Measurements from ENCODE around the gene SEMA6B. TPM values are rescaled to one million over a fixed set of nuclear protein-coding genes. Genes with fewer than 3 reads are reported as not detected.
A peak's percentile ranks its signal among the peaks of the same experiment; 100 is the strongest.

SEMA6B gene
- total and polyA plus RNA-seq, 7 donors, result 2.3 to 11.7 (median 7.1) TPM

DNA sequence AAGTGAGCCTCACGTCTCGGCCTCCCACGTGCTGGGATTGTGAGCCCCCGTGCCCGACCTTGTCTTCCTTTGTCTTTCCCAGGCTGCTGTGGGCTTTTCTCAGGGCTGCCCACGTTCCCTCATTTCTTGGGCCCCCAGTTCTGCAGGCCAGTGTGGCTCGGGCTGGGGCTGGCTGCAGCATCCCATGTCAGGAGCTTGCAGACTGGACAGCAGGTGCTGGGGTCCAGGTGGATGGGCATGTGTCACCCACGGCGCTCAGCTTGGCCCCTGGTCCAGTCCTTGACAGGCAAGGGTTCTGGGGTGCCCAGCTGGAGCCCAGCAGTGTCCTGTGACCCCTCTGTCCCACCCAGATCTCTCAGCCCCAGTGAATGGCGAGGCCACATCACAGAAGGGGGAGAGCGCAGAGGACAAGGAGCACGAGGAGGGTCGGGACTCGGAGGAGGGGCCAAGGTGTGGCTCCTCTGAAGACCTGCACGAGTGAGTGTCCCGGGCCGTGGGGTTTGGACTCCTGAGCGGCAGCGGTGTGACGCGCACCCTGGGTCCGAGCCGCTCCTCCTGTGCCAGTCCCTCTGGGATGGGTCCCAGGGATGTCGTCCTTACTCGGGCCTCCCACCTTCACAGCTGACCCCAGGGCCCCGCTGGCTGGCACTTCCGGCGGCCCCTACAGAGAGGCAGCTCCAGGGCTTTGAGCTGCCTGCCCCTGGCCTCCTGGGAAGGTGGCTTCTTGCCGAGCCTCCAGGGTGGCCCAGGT, 58.5 kb downstream of the SEMA6B start:
- intact Hi-C loops (cut with DNase I), result no loop called here
- H3K36me3 ChIP-seq (ENCODE audit: insufficient read depth in 1 of 2, low read depth in 1 of 2), result peaks cover 0 to 94% of the 10 kb centered on the region in 2 donors
- H3K27me3 ChIP-seq (ENCODE audit: insufficient read depth in 3 of 3, low read length in 2 of 3), result no peaks in the 10 kb centered on the region
- ATAC-seq (peak in 3 of 4 donors; percentile 2 to 6 (median 5)), DNase-seq (peak in 1 of 2 donors; percentile 60)
- 83 to 93% (median 84%) methylated on average over 25 to 29 of the region's 29 CpGs for WGBS, 3 donors
- peaks cover 8% of the 10 kb centered on the region for H3K4me1 ChIP-seq
- no peaks in the 10 kb centered on the region for H3K9me3 ChIP-seq
- H3K27ac ChIP-seq, result no peak overlapping the region
- H3K4me3 ChIP-seq, result no peak overlapping the region
- TF ChIP-seq, protein P1, sequence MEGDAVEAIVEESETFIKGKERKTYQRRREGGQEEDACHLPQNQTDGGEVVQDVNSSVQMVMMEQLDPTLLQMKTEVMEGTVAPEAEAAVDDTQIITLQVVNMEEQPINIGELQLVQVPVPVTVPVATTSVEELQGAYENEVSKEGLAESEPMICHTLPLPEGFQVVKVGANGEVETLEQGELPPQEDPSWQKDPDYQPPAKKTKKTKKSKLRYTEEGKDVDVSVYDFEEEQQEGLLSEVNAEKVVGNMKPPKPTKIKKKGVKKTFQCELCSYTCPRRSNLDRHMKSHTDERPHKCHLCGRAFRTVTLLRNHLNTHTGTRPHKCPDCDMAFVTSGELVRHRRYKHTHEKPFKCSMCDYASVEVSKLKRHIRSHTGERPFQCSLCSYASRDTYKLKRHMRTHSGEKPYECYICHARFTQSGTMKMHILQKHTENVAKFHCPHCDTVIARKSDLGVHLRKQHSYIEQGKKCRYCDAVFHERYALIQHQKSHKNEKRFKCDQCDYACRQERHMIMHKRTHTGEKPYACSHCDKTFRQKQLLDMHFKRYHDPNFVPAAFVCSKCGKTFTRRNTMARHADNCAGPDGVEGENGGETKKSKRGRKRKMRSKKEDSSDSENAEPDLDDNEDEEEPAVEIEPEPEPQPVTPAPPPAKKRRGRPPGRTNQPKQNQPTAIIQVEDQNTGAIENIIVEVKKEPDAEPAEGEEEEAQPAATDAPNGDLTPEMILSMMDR (IDR thresholded peaks at IDR 0.05), result no peak

DNA sequence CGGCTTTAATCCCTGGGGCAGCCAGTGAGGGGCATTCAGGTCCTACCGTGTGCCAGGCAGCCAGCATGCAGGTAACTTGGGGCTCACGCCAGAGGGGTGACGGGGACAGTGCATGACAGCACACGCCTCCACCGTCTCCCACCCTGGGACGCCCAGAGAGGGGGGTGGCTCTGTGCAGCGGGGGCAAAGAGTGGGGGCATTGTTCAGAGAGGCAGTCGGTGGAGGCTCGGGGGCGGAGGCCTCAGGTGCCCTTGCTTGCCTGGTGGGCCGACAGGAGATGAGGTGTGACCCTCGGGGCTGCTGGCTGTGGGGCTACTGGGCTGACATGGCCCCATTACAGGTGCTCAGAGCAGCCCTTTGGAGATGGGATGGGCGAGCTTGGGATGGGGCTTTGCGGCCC, 59.6 kb downstream of the SEMA6B start:
- DNase-seq, result peak in 1 of 2 donors; percentile 53
- Histone ChIP-seq H3K27ac (no peak overlapping the region), H3K36me3 (ENCODE audit: insufficient read depth in 1 of 2, low read depth in 1 of 2) (peaks cover 0 to 90% of the 10 kb centered on the region in 2 donors), H3K9me3 (no peaks in the 10 kb centered on the region), H3K4me1 (peaks cover 1% of the 10 kb centered on the region), H3K27me3 (ENCODE audit: insufficient read depth in 3 of 3, low read length in 2 of 3) (no peaks in the 10 kb centered on the region), H3K4me3 (no peak overlapping the region)
- WGBS, 3 donors, result 88 to 94% (median 89%) methylated on average over 11 to 15 of the region's 15 CpGs
- TF ChIP-seq, protein P1 (IDR thresholded peaks at IDR 0.05), result no peak
- intact Hi-C loops (cut with DNase I), result no loop called here
- peak in 2 of 4 donors; percentile 7 to 8 for ATAC-seq

DNA sequence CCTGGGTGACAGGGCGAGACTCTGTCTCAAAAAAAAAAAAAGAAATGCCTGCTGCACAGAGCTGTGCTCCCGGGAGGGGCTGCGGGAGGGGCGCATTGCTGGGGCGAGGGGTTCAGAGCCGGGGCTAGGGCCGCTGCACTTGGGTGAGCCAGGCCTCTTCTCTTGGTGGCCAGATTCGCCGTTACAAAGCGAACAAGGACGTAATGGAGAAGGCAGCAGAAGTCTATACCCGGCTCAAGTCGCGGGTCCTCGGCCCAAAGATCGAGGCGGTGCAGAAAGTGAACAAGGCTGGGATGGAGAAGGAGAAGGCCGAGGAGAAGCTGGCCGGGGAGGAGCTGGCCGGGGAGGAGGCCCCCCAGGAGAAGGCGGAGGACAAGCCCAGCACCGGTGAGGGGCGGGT, 60.2 kb downstream of the SEMA6B start:
- TF ChIP-seq, protein P1 (IDR thresholded peaks at IDR 0.05), result no peak
- H3K27me3 ChIP-seq (ENCODE audit: insufficient read depth in 3 of 3, low read length in 2 of 3), result no peaks in the 10 kb centered on the region
- no peak for DNase-seq
- H3K27ac ChIP-seq, result no peak overlapping the region
- WGBS, 3 donors, result 92 to 94% (median 94%) methylated on average over 23 of the region's 23 CpGs
- H3K36me3 ChIP-seq (ENCODE audit: insufficient read depth in 1 of 2, low read depth in 1 of 2), result peaks cover 3 to 90% of the 10 kb centered on the region in 2 donors
- intact Hi-C loops (cut with DNase I), result no loop called here
- no peak for ATAC-seq
- no peak overlapping the region for H3K4me3 ChIP-seq
- H3K4me1 ChIP-seq, result no peaks in the 10 kb centered on the region
- no peaks in the 10 kb centered on the region for H3K9me3 ChIP-seq

DNA sequence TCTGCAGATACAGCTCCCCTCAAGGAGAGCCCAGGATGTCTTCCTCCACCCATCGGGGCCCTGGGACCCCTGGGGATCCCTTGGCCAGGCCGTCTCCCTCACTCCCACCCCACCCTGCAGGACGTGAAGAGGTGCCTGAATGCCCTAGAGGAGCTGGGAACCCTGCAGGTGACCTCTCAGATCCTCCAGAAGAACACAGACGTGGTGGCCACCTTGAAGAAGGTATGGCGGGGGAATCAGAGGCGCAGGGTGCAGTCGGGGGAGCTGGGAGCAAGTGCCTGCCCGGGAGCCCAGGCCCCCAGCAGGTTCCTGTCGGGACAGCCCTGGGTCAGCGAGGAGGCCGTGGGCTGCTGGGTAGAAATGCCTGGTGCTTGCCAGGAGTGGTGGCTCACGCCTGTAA, 60.8 kb downstream of the SEMA6B start:
- ATAC-seq, result no peak
- DNase-seq, result no peak
- Histone ChIP-seq H3K4me3 (no peak overlapping the region), H3K36me3 (ENCODE audit: insufficient read depth in 1 of 2, low read depth in 1 of 2) (peaks cover 4 to 91% of the 10 kb centered on the region in 2 donors), H3K9me3 (no peaks in the 10 kb centered on the region), H3K27me3 (ENCODE audit: insufficient read depth in 3 of 3, low read length in 2 of 3) (no peaks in the 10 kb centered on the region), H3K4me1 (no peaks in the 10 kb centered on the region), H3K27ac (no peak overlapping the region)
- TF ChIP-seq, protein P1 (IDR thresholded peaks at IDR 0.05), result no peak
- intact Hi-C loops (cut with DNase I), result no loop called here
- 96 to 97% (median 96%) methylated on average over 12 of the region's 12 CpGs for WGBS, 3 donors

Data from psoas muscle (tissue), 8 donors.